Fibroblast of lung (primary cell): ENCODE results near the gene SERPINH1.

Experiments
- CTCF ChIP-seq, 2 donors: IDR thresholded peaks in 1 of 2; conservative IDR thresholded peaks in 1 of 2; 1 replicate in 1 of 2; 2 replicates in 1 of 2; pipeline ENCODE4 v1.5.1; 2011 to 2012; ENCODE audit warnings: low read length in 2 of 2, control low read depth in 1 of 2, inconsistent platforms in 1 of 2, low read depth in 1 of 2, mild to moderate bottlenecking in 1 of 2
- EZH2 ChIP-seq: IDR thresholded peaks from 2 replicates; pipeline ENCODE4 v1.5.1; 2012; ENCODE audit warnings: low read length, control low read depth, mild to moderate bottlenecking; ENCODE audit errors: missing control alignments

- no peak for TF ChIP-seq CTCF (conservative IDR thresholded peaks at IDR 0.05 in 1 of 2, IDR thresholded peaks at IDR 0.05 in 1 of 2; ENCODE audit: low read depth in 1 of 2, low read length in 2 of 2)
- TF ChIP-seq EZH2, result no peak
These were observed 4.8 kb downstream of the SERPINH1 start for GRCh38 chr11:75566763-75567279.
